ENCODE measurements around the gene FCHO1.

Gene FCHO1

DNA sequence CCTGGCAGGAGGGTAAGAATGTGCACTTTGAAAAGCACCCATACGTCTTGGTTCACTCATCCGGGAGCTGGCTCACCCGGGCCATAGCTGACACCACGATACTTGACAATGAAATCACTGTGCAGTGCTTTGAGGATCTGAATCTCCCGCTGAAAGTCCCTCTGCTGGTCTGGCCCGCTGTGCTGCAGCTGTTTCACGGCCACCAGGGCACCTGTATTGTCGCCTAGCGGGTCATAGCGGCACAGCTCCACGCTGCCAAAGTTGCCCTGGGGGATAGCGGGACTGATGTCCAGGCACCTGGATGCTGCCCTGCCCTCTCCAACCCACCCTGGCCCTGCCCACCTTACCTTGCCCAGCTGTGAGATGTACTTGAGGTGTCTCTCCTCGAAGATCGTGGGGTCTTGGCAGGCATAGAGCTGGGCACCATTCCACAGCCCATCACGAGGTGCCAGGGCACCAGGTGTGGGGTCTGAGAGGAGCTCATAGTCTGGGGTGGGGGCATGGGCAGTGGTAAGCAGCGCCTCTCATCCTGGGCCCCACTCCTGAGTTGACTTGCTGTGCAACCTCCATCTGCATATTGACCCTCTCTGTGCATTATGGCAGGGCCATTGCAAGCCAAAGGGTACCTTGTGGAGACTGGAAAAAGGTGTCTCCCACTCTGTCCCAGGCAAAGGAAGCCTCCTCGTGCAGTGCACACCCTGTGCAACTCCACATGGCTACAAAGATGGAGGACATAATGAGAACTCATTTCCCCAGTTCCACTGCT lies 81.3 kb downstream of the FCHO1 start:
- DNase-seq, result no peak

DNA sequence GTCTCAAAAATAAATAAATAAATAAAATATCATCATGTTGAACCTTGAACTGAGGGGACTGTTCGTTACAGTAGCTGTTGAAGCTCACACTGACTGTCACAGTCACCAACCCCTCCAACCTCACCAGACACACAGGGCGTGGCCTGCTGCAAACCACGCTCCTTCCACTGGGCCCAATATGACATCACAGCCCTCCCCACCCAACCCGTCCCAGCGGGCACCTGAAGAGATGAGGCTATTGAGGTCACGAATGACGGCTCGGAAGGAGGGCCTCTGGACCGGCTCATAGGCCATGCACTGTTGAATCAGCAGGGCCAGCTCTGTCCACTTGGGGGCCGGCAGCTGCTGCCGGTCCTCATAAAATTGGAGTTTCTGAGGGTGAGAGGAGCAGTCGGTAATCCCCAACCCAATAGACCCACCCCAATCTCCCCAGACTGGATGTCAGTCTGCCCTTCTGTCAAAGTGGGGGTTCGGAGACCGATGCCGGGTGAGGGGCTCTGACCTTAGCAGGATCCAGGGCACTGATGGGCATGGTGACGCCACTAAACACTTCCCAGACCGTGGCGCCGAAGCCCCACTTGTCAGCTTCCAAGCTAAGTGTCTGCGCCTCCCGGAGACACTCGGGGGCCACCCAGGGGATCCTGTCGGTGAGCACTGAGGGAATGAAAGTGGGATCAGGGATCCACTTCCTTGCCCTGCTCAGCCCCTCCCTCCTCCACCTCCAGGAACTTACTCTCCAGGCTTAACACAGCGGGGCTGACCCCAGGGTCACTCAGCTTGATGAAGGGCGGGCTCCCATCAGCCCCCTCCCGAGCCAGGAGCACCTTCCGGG lies 83.3 kb downstream of the FCHO1 start:
- no peak for DNase-seq

DNA sequence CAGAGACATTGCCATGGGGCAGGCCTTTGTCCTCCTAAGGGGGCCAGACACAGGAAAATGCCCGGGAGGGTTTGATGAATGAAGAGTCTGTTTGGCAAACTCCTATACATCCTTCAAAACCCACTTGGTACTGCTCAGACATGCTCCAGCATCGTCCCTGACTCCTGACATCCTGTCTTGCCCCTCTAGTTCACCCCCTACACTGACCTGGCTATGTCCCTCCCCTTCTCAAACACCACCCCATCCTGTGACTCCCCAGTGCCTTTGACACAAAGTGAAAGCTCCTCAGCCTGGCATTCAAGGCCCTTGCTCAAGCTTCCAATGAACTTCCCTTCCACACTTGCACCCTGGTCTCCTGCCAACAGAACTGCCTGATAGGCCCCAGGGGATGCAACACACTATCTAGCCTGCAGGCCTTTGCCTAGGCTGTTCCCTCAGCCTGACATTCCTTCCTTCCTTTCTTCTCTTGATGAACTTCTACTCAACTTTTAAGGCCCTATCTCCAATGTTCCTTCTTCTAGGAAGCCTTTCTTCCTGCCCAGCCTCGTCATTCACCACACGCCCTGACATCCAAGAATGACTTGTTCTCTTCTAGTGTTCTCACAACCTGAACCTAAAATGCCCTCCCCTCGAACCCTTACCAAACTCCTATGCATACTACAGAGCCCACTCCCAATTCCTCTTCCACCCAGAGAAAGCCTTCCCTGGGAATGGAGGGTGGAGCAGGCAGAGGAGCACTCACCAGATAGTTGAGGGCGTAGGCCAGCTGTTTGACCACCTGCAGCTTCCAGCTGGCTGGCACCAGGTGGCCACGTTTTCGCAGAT lies 84.1 kb downstream of the FCHO1 start:
- DNase-seq, result no peak

DNA sequence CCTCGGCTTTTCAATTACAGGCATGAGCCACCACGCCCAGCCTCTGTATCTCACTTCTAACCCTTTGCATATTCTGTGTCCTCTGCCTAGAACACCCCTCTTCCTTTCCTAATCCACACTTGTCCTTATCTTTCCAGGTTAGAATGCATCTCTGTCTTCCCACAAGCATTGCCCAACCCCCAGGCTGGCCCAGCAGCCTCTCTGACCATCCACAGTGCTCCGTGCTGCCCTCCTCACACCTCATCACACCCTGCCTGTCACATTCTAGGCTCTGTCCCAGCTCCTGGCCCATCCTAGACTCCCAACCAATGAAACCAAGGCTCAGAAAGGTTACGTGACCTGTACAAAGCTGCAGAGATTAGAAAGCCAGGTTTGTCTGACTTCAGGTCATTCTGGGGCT lies 85.3 kb downstream of the FCHO1 start:
- no peak for DNase-seq

DNA sequence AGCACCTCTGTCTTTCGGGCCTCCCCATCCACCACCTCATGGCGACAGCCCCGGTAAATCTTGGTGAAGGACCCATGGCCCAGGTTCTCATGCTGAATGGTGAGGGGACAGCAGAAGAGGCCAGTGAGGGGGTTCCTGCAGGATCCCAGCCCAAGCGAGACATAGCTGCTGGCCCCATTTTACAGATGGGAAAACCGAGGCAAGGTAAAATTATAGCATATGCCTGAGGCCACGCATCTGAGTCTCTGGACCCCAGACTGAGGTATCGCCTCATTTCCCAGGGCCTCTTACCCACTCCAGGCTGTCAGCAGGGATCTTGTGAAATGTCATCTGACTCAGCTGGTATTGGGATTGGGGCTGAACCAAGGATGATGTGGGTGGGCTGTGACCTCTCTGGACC lies 86.7 kb downstream of the FCHO1 start:
- DNase-seq, result no peak

Measured in fibroblast of skin of back (primary cell).